T-helper 1 cell treated with Interleukin-12 subunit alpha and Interleukin-12 subunit beta and Interleukin-4 antibody, amounts not matched to agents 30 ng/mL and 1 ng/mL, for 36 hours (primary cell): ENCODE measurements around the gene IMPA2. TPM values are rescaled to one million over a fixed set of nuclear protein-coding genes. Genes with fewer than 3 reads are reported as not detected.

Source experiments
- intact Hi-C: fragments of 100-400 bp; cut with micrococcal nuclease; formaldehyde crosslinking; loops from one replicate; pipeline ENCODE4 v1.15.1; 2024
- total RNA-seq: library from RNA; stranded (reverse); gene quantifications from 2 replicates; pipeline ENCODE4 v1.2.3, GENCODE V29; 2022

IMPA2 gene
- total RNA-seq, 1 donor from 2014 or later, result 11.3 TPM

GRCh38 chr18:12027046-12027445 lies 45.7 kb downstream of the IMPA2 start:
- intact Hi-C loops, result no loop called here

GRCh38 chr18:12027480-12027879 lies 46.2 kb downstream of the IMPA2 start:
- intact Hi-C loops, result no loop called here

GRCh38 chr18:12028040-12028628 lies 46.8 kb downstream of the IMPA2 start:
- intact Hi-C loops, result no loop called here

GRCh38 chr18:12028674-12029073 lies 47.4 kb downstream of the IMPA2 start:
- intact Hi-C loops, result no loop called here

- intact Hi-C loops, result no loop called here
Measured at GRCh38 chr18:12029786-12030584, 48.7 kb downstream of the IMPA2 start.

GRCh38 chr18:12030670-12031069 lies 49.4 kb downstream of the IMPA2 start:
- intact Hi-C loops, result no loop called here

- intact Hi-C loops, result no loop called here
Measured at GRCh38 chr18:12031181-12031580, 49.9 kb downstream of the IMPA2 start.

- intact Hi-C loops, result no loop called here
Measured at GRCh38 chr18:12031846-12032245, 50.5 kb downstream of the IMPA2 start.

- intact Hi-C loops, result no loop called here
Measured at GRCh38 chr18:12032786-12033642, 51.7 kb downstream of the IMPA2 start.

- intact Hi-C loops, result no loop called here
Measured at GRCh38 chr18:12033643-12034025, 52.3 kb downstream of the IMPA2 start.

- intact Hi-C loops, result loop anchor here (5.0 kb wide), 1 partner anchor 1182 kb away; no protein-coding TSS in a partner anchor
Measured at GRCh38 chr18:12034241-12035100, 53.2 kb downstream of the IMPA2 start.

GRCh38 chr18:12035481-12035880 lies 54.2 kb downstream of the IMPA2 start:
- intact Hi-C loops, result loop anchor here (5.0 kb wide), 1 partner anchor 1183 kb away; no protein-coding TSS in a partner anchor

- intact Hi-C loops, result loop anchor here (5.0 kb wide), 1 partner anchor 1184 kb away; no protein-coding TSS in a partner anchor
Measured at GRCh38 chr18:12036201-12036751, 55.0 kb downstream of the IMPA2 start.

- intact Hi-C loops, result loop anchor here (2.0 to 5.0 kb wide), 2 partner anchors 91 to 1186 kb away; no protein-coding TSS in a partner anchor
Measured at GRCh38 chr18:12038082-12038638, 56.9 kb downstream of the IMPA2 start.

GRCh38 chr18:12038639-12039539 lies 57.6 kb downstream of the IMPA2 start:
- intact Hi-C loops, result loop anchor here (1.0 to 5.0 kb wide), 8 partner anchors 44 to 1187 kb away; partner anchors contain the start of genes CHMP1B and IMPA2

- intact Hi-C loops, result loop anchor here (1.0 to 5.0 kb wide), 8 partner anchors 44 to 1187 kb away; partner anchors contain the start of genes CHMP1B and IMPA2
Measured at GRCh38 chr18:12039540-12039930, 58.2 kb downstream of the IMPA2 start.

- intact Hi-C loops, result no loop called here
Measured at GRCh38 chr18:12041561-12041960, 60.3 kb downstream of the IMPA2 start.

- intact Hi-C loops, result no loop called here
Measured at GRCh38 chr18:12043811-12044210, 62.5 kb downstream of the IMPA2 start.

GRCh38 chr18:12044591-12044990 lies 63.3 kb downstream of the IMPA2 start:
- intact Hi-C loops, result no loop called here
